GM12875 (cell line): ENCODE measurements around the gene A2M.

ENCODE experiments used
- H3K4me3 ChIP-seq: one replicate; pipeline ENCODE4 v1.5.1; 2011; ENCODE audit warnings: low read depth, low read length, control low read depth
- TF ChIP-seq, protein P1 (sequence below): IDR thresholded peaks from 2 replicates; pipeline ENCODE4 v1.5.1; 2011; ENCODE audit warnings: low read depth, mild to moderate bottlenecking, control low read depth, inconsistent platforms, low read length, moderate library complexity, borderline replicate concordance; ENCODE audit not compliant: insufficient read depth

Gene A2M

DNA sequence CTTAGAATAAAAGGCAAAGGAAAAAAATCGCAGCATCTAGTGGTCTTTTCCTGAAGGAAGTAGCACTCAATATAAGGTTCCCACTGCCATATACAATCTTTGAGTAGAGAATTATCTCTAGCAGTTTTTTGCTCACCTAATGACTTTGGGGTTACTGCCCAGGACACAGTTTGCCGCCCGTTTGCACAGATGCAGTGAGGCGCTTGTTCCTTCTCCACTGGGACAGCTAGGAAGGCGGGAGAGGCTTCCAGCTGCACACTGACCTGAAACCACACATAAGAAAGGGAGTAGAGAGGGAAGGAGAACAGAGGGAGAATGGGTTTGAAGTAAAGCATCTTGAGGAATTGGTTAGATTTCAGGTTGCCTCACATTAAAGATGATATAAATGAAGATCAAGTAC lies 25.5 kb downstream of the A2M start:
- H3K4me3 ChIP-seq: no peak overlapping the region
- TF ChIP-seq, protein P1, sequence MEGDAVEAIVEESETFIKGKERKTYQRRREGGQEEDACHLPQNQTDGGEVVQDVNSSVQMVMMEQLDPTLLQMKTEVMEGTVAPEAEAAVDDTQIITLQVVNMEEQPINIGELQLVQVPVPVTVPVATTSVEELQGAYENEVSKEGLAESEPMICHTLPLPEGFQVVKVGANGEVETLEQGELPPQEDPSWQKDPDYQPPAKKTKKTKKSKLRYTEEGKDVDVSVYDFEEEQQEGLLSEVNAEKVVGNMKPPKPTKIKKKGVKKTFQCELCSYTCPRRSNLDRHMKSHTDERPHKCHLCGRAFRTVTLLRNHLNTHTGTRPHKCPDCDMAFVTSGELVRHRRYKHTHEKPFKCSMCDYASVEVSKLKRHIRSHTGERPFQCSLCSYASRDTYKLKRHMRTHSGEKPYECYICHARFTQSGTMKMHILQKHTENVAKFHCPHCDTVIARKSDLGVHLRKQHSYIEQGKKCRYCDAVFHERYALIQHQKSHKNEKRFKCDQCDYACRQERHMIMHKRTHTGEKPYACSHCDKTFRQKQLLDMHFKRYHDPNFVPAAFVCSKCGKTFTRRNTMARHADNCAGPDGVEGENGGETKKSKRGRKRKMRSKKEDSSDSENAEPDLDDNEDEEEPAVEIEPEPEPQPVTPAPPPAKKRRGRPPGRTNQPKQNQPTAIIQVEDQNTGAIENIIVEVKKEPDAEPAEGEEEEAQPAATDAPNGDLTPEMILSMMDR: no peak

DNA sequence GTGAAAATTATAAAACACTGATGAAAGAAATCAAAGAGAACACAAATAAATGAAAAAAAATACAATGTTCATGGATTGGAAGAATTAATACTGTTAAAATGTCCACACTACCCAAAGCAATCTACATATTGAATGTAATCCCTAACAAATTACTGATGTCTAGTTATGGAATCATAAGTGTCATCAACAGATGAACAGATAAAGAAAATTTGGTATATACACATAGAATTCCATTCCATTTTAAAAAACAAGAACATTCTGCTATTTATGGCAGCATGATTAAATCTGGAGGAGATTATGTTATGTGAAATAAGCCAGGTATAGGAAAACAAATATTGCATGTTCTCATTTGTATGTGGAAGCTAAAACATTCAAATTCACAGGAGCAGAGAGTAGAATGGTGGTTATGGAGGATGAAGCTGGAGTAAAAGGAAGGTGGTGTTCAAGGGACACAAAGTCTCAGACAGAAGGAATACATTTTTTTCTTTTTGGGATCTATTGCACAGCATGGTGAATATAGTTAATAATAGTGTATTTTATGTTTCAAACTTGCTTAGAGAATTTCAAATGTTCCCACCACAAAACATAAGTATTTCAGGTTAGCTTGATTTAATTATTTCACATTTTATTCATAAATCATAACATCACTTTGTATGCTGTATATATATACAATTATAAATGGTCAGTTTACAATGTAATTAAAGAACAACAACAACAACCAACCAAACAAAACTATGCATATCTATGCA lies 28.5 kb downstream of the A2M start:
- no peak overlapping the region for H3K4me3 ChIP-seq
- TF ChIP-seq, protein P1: no peak

DNA sequence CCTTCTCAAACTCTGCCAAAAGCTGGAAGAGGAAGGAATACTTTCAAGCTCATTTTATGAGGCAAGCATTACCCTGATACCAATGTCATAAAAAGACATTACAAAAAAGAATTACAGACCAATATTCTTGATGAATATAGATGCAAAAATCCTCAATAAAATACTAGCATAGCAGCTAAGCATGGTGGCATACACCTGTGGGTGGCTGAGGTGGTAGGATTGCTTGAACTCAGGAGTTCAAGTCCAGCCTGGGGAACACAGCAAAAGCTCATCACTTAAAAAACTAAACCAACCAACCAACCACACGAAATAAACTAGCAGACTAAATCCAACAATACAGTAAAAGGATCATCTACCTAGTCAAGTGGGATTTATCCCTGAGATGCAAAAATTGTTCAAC lies 29.6 kb downstream of the A2M start:
- TF ChIP-seq, protein P1: no peak
- H3K4me3 ChIP-seq: no peak overlapping the region

DNA sequence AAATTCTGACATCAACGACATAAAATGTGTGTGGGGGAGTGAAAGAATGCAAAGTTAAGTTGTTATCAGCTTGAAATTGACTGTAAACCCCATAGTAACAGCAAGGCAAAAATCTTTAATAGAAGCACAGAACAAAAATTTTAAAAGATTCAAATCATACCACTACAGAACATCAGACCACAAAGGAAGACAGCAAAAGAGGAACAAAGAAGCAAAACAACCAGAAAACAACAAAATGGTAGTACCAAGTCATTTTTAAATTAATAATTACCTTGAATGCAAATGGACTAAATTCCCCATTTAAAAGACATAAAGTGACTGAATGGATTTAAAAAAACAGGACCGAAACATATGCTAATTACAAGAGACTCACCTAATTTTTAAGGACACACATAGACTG lies 31.3 kb downstream of the A2M start:
- H3K4me3 ChIP-seq: no peak overlapping the region
- TF ChIP-seq, protein P1: no peak

DNA sequence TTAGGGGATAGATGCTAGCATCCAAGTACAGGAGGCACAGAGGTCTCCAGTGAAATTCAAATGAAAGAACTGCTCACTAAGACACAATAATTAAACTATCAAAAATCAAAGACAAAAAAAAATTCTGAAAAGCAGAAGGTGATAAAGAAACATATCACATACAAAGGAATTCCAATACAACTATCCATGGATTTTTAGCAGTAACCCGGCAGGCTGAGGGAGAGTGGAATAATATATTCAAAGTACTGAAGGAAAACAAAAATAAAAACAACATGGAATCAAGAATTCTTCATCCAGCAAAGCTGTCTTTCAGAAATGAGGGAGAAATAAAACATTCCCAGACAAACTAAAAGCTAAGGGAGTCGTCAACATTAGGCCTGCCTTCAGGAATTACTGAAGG lies 31.9 kb downstream of the A2M start:
- TF ChIP-seq, protein P1: no peak
- H3K4me3 ChIP-seq: no peak overlapping the region

DNA sequence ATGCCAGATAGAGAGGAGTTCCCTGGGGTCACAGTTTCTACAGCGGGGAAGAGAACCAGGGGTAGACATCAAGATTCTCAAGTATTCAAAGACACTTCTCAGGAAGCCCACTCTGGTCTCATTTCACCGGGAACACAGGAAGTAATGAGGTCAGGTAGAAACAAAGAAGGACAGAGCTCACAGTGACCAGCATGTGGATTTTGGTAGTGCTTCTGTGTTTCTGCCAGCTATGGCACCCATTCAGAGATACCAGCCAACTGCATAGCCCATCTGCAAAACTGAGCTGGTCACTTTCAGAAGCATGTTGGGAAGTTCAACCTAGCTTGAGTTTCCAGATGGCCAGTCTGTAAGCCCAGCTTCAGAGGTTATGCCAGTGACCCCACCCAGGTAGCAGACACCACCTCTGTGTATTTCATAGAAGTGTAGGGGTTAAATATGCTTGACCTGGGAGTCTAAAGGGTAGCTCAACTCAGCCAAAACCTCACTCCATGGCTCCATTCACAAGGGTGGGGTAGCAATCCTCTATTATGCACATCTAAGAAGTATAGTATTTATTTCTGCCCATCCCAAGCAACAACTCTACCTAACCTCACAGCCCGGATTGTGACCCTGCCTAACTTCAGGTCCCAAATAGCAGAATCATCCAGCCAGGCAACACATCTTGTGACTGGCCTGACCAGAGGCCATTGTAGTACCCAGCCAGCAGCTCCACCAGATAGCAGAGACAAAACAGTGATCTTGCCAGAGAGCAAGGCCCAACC lies 33.9 kb downstream of the A2M start:
- TF ChIP-seq, protein P1: no peak
- no peak overlapping the region for H3K4me3 ChIP-seq
